Endothelial cell of umbilical vein (primary cell): ENCODE results near the gene ADRM1. TPM values are rescaled to one million over a fixed set of nuclear protein-coding genes. Genes with fewer than 3 reads are reported as not detected.

Source experiments
- BruUV-seq: library from RNA; stranded (reverse); fragments of 400-500 nt; replicated peaks from 2 replicates; lab custom pipeline; 2021; lab: Mats Ljungman, UMichigan
- CTCF ChIA-PET: fragments of 300-600, 350-600 bp; sonication (Branson Sonifier 250); formaldehyde crosslinking; loops from one replicate; lab custom pipeline; 2021; ENCODE audit warnings: antibody characterized with exemption, inconsistent platforms; lab: Charles Lee
- POLR2A ChIA-PET: fragments of 300-600, 350-600 bp; sonication (Branson Sonifier 250); formaldehyde crosslinking; loops from one replicate; lab custom pipeline; 2021; ENCODE audit warnings: antibody characterized with exemption, inconsistent platforms; lab: Charles Lee
- DNase-seq: peaks from one replicate; pipeline ENCODE4 v3.0.0-alpha.2; 2011; ENCODE audit warnings: low read depth, low spot score
- FAIRE-seq: peaks from 2 replicates; lab custom pipeline; 2011; peaks lifted over from hg19 to GRCh38; lab: Jason Lieb, UNC
- H2AFZ ChIP-seq: 2 replicates; pipeline ENCODE4 v1.6.0; 2012; ENCODE audit warnings: low read depth, low read length, control low read depth, inconsistent platforms
- H3K27ac ChIP-seq: 2 replicates; pipeline ENCODE4 v1.5.1; 2011; ENCODE audit warnings: low read depth, mild to moderate bottlenecking, control low read depth, low read length, moderate library complexity; ENCODE audit not compliant: insufficient read depth
- H3K27me3 ChIP-seq, 2 experiments: 2 replicates each; pipeline versions ENCODE4 v1.6.0 to v1.6.1; 2011; ENCODE audit warnings: low read length in 2 of 2, mixed read lengths in 1 of 2; ENCODE audit not compliant: control insufficient read depth in 2 of 2, insufficient read depth in 2 of 2
- H3K36me3 ChIP-seq, 2 experiments: 2 replicates in 1 of 2; 3 replicates in 1 of 2; pipeline ENCODE4 v1.5.1; 2011; ENCODE audit warnings: low read length in 2 of 2, mild to moderate bottlenecking in 1 of 2, moderate library complexity in 1 of 2; ENCODE audit not compliant: control insufficient read depth in 2 of 2, insufficient read depth in 2 of 2; ENCODE audit errors: extremely low read depth in 1 of 2
- H3K4me1 ChIP-seq: 3 replicates; pipeline ENCODE4 v1.5.1; 2011; ENCODE audit warnings: mild to moderate bottlenecking, low read length; ENCODE audit not compliant: control insufficient read depth, insufficient read depth; ENCODE audit errors: extremely low read depth
- H3K4me2 ChIP-seq: 2 replicates; pipeline ENCODE4 v1.6.1; 2011; ENCODE audit warnings: low read length, control low read depth, mixed read lengths; ENCODE audit not compliant: insufficient read depth
- H3K4me3 ChIP-seq, 3 experiments: fragments of 200-600 bp in 1 of 3; sonication (generic), shearing (Covaris generic) in 1 of 3; replicated peaks in 1 of 3; 2 replicates each; pipeline ENCODE4 v1.5.1; 2011 to 2016; ENCODE audit warnings: control low read depth in 3 of 3, low read length in 3 of 3, mild to moderate bottlenecking in 2 of 3, inconsistent platforms in 1 of 3, low read depth in 1 of 3, moderate library complexity in 1 of 3; ENCODE audit not compliant: insufficient read depth in 1 of 3
- H3K79me2 ChIP-seq: 2 replicates; pipeline ENCODE4 v1.6.0; 2012; ENCODE audit warnings: low read length, inconsistent platforms; ENCODE audit not compliant: control insufficient read depth, insufficient read depth
- H3K9ac ChIP-seq: replicated peaks from 2 replicates; pipeline ENCODE3; 2011; ENCODE audit warnings: low read length, control low read depth; ENCODE audit not compliant: insufficient read depth; ENCODE audit errors: extremely low read depth
- H3K9me1 ChIP-seq: replicated peaks from 3 replicates; pipeline ENCODE4 v1.6.0; 2011; ENCODE audit warnings: mild to moderate bottlenecking, low read length; ENCODE audit not compliant: control insufficient read depth, insufficient read depth; ENCODE audit errors: extremely low read depth
- H3K9me3 ChIP-seq: replicated peaks from 2 replicates; pipeline ENCODE4 v1.5.1; 2012; ENCODE audit warnings: low read length, inconsistent platforms; ENCODE audit not compliant: control insufficient read depth, insufficient read depth
- H4K20me1 ChIP-seq: replicated peaks from 2 replicates; pipeline ENCODE3; 2011; ENCODE audit warnings: mild to moderate bottlenecking, low read length; ENCODE audit not compliant: control insufficient read depth, insufficient read depth; ENCODE audit errors: extremely low read depth
- EZH2 ChIP-seq: IDR thresholded peaks from 2 replicates; pipeline ENCODE4 v1.6.1; 2012; ENCODE audit warnings: borderline replicate concordance, low read depth, mild to moderate bottlenecking, moderate library complexity, low read length, inconsistent platforms; ENCODE audit not compliant: severe bottlenecking
- FOS ChIP-seq: IDR thresholded peaks from 2 replicates; pipeline ENCODE4 v1.6.1; 2011; ENCODE audit warnings: mild to moderate bottlenecking, low read length, moderate library complexity, borderline replicate concordance; ENCODE audit not compliant: insufficient read depth
- JUN ChIP-seq: IDR thresholded peaks from 2 replicates; pipeline ENCODE4 v1.6.1; 2011; ENCODE audit warnings: borderline replicate concordance, low read depth; ENCODE audit not compliant: insufficient read length, insufficient read depth
- MYC ChIP-seq: IDR thresholded peaks from one replicate; pipeline ENCODE4 v1.6.1; 2011; ENCODE audit warnings: mild to moderate bottlenecking, low read depth, low read length
- POLR2AphosphoS5 ChIP-seq: IDR thresholded peaks from 2 replicates; pipeline ENCODE4 v1.6.1; 2012; ENCODE audit warnings: low read depth, mild to moderate bottlenecking, control low read depth, low read length, moderate library complexity; ENCODE audit not compliant: insufficient read depth
- dilution Hi-C: fragments of 300-500 bp; cut with MboI; formaldehyde crosslinking; loops from one replicate; pipeline ENCODE4 v1.15.0; 2019; ENCODE audit warnings: low sequenced_read_pairs; ENCODE audit not compliant: extremely low pct_ligation_motif_present
- intact Hi-C: fragments of 100-400 bp; cut with micrococcal nuclease; formaldehyde crosslinking; loops from one replicate; pipeline ENCODE4 v1.10.0; 2022
- polyA plus RNA-seq, 4 experiments: library from polyadenylated mRNA; depleted of rRNA in 3 of 4; stranded (reverse) in 3 of 4; unstranded in 1 of 4; fragments of >200 nt; gene quantifications; 2 replicates each; pipeline versions ENCODE4 v1.2.1 to v1.2.3, GENCODE V29; 2011 to 2012; ENCODE audit warnings: missing spikeins in 1 of 4
- total RNA-seq: library from RNA; stranded (reverse); gene quantifications from 2 replicates; pipeline ENCODE4 v1.2.3, GENCODE V29; 2021
- TF ChIP-seq, protein P1 (sequence below): IDR thresholded peaks from 2 replicates; pipeline ENCODE4 v1.6.1; 2011; ENCODE audit not compliant: insufficient read depth, insufficient read length
- TF ChIP-seq, protein P2 (sequence below), 2 donors: IDR thresholded peaks; 1 replicate in 1 of 2; 2 replicates in 1 of 2; pipeline ENCODE4 v1.5.1; 2011; ENCODE audit warnings: low read length in 2 of 2, mild to moderate bottlenecking in 2 of 2, moderate library complexity in 2 of 2, control low read depth in 1 of 2, inconsistent platforms in 1 of 2, low read depth in 1 of 2; ENCODE audit not compliant: insufficient read depth in 1 of 2; ENCODE audit errors: extremely low read depth in 1 of 2

Gene ADRM1
- total and polyA plus RNA-seq, 2 donors (not counting 3 experiments of a cell fraction or from before 2014, with no cell fraction given), result 154 to 179 TPM

DNA sequence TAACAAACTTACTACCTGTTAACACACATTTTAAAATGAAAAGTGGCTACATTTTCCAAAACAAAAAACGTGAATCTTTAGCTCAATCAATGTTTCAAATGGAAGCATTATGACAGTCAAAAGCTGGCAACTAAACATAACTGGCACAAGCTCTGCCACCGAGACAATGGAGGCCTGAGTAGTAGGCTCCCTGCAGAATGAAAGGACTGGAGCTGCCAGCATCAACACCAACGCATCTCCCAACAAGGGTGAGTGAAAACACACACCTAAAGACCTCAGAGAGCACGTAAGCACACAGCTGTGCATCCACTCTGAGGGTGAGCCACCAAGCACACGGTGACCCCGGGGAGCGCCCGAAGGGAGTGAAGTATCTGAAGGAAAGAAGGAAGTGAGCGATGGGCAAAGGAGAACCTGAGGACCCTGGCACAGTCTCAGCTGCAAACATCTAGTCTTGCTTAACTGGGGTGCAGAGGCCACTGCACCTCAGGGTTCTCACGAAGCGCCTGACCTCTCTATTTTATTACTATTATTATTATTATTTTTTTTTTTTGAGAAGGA lies 1.6 kb upstream of the ADRM1 start:
- peaks cover 3 to 11% of the 10 kb centered on the region in 2 experiments for H3K36me3 ChIP-seq
- H4K20me1 ChIP-seq, result no peaks in the 10 kb centered on the region
- dilution Hi-C loops (no loop called here), intact Hi-C loops (loop anchor here (10.0 kb wide), 1 partner anchor 494 kb away; the partner anchor contains the start of gene MRGBP)
- ChIA-PET POLR2A (interaction anchor here (0.5 to 1.2 kb wide), 3 partner anchors 9 to 85 kb away, joined by 3 read pairs; no protein-coding TSS in a partner anchor), CTCF (interaction anchor here (0.7 to 3.4 kb wide), 6 partner anchors 64 to 290 kb away, joined by 4 to 46 read pairs (median 5); no protein-coding TSS in a partner anchor)
- H3K4me1 ChIP-seq, result peaks cover 21% of the 10 kb centered on the region
- no peak overlapping the region for H2AFZ ChIP-seq
- H3K27ac ChIP-seq, result no peak overlapping the region
- H3K79me2 ChIP-seq, result peaks cover 31% of the 10 kb centered on the region
- H3K9ac ChIP-seq, result no peak overlapping the region
- H3K9me3 ChIP-seq, result no peaks in the 10 kb centered on the region
- H3K4me3 ChIP-seq, result no peak overlapping the region
- H3K9me1 ChIP-seq, result no peaks in the 10 kb centered on the region
- FAIRE-seq (no peak), DNase-seq (no peak)
- no peaks in the 10 kb centered on the region for H3K27me3 ChIP-seq
- no peak overlapping the region for H3K4me2 ChIP-seq
- BruUV-seq, result no TSS peak
- no peak for TF ChIP-seq JUN
- TF ChIP-seq MYC, result no peak
- no peak for TF ChIP-seq EZH2
- TF ChIP-seq, protein P1, sequence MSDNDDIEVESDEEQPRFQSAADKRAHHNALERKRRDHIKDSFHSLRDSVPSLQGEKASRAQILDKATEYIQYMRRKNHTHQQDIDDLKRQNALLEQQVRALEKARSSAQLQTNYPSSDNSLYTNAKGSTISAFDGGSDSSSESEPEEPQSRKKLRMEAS, result no peak
- no peak for TF ChIP-seq FOS
- TF ChIP-seq, protein P2, sequence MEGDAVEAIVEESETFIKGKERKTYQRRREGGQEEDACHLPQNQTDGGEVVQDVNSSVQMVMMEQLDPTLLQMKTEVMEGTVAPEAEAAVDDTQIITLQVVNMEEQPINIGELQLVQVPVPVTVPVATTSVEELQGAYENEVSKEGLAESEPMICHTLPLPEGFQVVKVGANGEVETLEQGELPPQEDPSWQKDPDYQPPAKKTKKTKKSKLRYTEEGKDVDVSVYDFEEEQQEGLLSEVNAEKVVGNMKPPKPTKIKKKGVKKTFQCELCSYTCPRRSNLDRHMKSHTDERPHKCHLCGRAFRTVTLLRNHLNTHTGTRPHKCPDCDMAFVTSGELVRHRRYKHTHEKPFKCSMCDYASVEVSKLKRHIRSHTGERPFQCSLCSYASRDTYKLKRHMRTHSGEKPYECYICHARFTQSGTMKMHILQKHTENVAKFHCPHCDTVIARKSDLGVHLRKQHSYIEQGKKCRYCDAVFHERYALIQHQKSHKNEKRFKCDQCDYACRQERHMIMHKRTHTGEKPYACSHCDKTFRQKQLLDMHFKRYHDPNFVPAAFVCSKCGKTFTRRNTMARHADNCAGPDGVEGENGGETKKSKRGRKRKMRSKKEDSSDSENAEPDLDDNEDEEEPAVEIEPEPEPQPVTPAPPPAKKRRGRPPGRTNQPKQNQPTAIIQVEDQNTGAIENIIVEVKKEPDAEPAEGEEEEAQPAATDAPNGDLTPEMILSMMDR (IDR thresholded peaks at IDR 0.05; ENCODE audit: extremely low read depth in 1 of 2, insufficient read depth in 1 of 2, low read depth in 1 of 2, low read length in 2 of 2), result no peak
- no peak for TF ChIP-seq POLR2AphosphoS5
